Epithelial cell of esophagus (primary cell): ENCODE measurements around the gene BMI1.
"Not testable (repeated sequence)": the region's sequence is repeated elsewhere in the genome, so short reads cannot be mapped to it uniquely, and the experiment has no call there.

Experiments used
- DNase-seq: peaks from one replicate; pipeline ENCODE4 v3.0.0; 2010; ENCODE audit warnings: low read depth
- H3K4me3 ChIP-seq: 2 replicates; pipeline ENCODE4 v1.5.1; 2011; ENCODE audit warnings: mild to moderate bottlenecking, low read length, control low read depth
- CTCF ChIP-seq: IDR thresholded peaks from 2 replicates; pipeline ENCODE4 v1.5.1; 2011; ENCODE audit warnings: low read depth, mild to moderate bottlenecking, low read length, control low read depth, inconsistent platforms; ENCODE audit not compliant: insufficient read depth; ENCODE audit errors: missing control alignments

The BMI1 gene

GRCh38 chr10:22344781-22345300 is 23.9 kb downstream of the BMI1 start:
- no peak for TF ChIP-seq CTCF
- no peak overlapping the region for H3K4me3 ChIP-seq
- no peak for DNase-seq

GRCh38 chr10:22345301-22346095 is 24.6 kb downstream of the BMI1 start, which contains the start of gene SPAG6:
Gene SPAG6 (plus strand): TSS chr10:22345496. CDS start chr10:22345612, 116 bp downstream.
- H3K4me3 ChIP-seq, result no peak within 1 kb of the TSS
- no peak for TF ChIP-seq CTCF
- no peak for DNase-seq

DNA sequence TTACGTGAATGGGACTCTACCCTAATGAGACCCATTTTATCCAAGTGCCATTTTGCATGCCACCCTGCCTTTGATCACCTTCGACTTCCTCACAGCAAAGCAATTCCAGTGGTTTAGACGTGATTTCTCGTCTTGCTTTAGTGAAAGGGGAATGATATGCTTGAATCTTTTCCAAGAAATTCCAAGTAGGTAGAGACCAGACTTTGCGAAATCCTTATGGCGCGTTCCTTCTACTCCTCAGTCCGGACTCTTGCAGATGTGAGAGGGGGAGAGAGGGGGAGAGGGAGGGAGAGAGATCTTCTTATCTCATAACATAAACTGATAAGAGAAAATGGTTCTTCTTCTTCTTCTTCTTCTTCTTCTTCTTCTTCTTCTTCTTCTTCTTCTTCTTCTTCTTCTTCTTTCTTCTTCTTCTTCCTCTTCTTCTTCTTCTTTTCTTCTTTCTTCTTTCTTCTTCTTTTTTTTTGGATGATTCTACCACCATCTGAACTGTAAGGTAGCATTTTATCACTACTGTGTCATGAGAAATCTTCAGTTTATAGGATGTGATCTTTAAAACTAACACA is 25.3 kb downstream of the BMI1 start:
- no peak for DNase-seq
- no peak for TF ChIP-seq CTCF
- H3K4me3 ChIP-seq, result no peak overlapping the region

- no peak for TF ChIP-seq CTCF
These were observed 28.9 kb downstream of the BMI1 start for GRCh38 chr10:22349755-22350154.

GRCh38 chr10:22351131-22351703 is 30.3 kb downstream of the BMI1 start:
- TF ChIP-seq CTCF, result no peak
- no peak overlapping the region for H3K4me3 ChIP-seq
- DNase-seq, result no peak

More at GRCh38 chr10:22349755-22350154, 28.9 kb downstream of the BMI1 start:
- no peak overlapping the region for H3K4me3 ChIP-seq
- DNase-seq, result no peak

GRCh38 chr10:22356324-22356873 is 35.5 kb downstream of the BMI1 start:
- no peak for DNase-seq
- no peak for TF ChIP-seq CTCF
- no peak overlapping the region for H3K4me3 ChIP-seq

- not testable (repeated sequence) for DNase-seq, H3K4me3 ChIP-seq
These were observed 36.9 kb downstream of the BMI1 start for GRCh38 chr10:22357770-22358169.
